GM19023 (cell line): ENCODE measurements around the gene MIDN.

ENCODE experiments used
- ATAC-seq: cut with Tn5 transposase; IDR thresholded peaks from one replicate; pipeline ENCODE4 v1.9.1; 2021; ENCODE audit warnings: mild to moderate bottlenecking, moderate library complexity; ENCODE audit not compliant: unreplicated experiment

Gene MIDN

DNA sequence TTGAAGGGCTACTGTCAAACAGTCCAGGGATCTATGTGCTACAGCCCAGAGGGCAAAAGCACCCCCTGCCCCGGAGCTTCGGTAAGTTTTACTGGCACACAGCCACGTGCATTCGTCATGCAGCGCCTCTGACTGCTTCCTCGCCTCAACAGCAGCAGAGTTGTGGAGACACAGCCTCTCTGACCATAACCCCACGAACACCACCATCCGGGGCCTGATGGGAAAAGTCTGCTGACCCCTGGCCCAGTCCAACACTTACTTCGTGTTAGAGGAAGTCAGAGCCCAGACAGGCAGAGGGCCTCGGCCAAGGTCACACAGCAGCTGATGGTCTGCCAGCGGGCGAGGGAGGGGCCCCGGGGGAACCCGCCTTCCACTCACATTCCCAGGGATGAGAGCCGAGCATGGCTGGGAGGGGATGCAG, 15.7 kb upstream of the MIDN start:
- no peak for ATAC-seq

- no peak for ATAC-seq
Measured at GRCh38 chr19:1233115-1233667, 15.2 kb upstream of the MIDN start.

GRCh38 chr19:1234051-1234954, 14.1 kb upstream of the MIDN start:
- ATAC-seq, result no peak

GRCh38 chr19:1234955-1235380, 13.4 kb upstream of the MIDN start:
- no peak for ATAC-seq

- ATAC-seq, result no peak
Measured at GRCh38 chr19:1235625-1236538, 12.5 kb upstream of the MIDN start.

DNA sequence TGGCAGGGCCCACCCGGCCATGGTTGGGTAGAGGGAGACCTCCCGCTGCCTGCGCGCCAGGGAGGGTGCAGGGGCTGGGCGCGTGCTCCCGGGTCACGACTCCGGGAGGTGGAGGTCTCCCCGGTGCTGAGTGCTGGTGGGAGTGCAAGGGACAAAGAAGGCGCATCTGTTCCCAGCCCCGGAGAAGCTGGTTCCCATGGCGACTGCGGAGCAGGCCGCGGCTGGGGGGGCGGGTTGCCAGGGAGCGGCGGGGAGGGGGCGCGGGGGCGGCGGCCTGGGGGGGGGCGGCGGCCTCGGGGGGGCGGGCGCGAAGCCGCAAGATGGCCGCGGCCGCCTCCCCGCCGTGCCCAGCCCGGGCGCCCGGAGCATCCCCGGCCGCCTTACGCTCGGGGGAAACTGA, 11.8 kb upstream of the MIDN start:
- no peak for ATAC-seq

DNA sequence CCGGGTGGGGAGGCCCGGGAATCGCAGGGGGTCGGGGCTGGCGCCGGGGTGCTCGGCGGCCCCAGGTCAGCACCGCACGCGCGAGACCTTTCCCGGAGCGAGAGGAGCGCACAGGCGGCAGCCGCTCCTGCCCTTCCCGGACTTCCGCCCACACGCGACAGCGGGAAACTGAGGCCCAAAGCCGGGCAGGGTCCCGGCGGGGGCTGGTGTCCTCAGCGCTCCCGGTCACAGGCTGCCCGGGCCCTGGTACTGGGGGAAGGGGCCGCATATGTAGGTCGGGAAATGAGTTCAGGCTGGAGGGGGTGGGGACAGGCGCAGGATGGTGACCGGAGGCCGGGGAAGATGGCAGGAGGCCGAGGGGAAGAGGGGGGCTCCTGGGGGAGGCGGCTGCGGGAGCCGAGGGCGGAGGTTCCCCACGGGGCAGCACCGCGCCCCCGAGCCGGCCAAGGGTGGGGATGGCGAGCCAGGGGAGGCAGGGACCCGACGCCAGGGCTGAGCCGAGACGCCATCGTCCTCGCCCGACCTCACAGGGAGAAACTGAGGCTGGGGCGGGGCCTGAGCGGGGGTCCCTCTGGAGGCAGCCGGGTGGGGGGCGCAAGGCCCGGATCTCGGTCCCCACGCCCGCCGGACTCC, 11.2 kb upstream of the MIDN start:
- no peak for ATAC-seq

GRCh38 chr19:1237754-1238368, 10.5 kb upstream of the MIDN start, which contains the start of gene CBARP:
Gene CBARP (minus strand): TSS chr19:1238005. CDS start chr19:1236100, 1,905 bp downstream.
- no peak for ATAC-seq

DNA sequence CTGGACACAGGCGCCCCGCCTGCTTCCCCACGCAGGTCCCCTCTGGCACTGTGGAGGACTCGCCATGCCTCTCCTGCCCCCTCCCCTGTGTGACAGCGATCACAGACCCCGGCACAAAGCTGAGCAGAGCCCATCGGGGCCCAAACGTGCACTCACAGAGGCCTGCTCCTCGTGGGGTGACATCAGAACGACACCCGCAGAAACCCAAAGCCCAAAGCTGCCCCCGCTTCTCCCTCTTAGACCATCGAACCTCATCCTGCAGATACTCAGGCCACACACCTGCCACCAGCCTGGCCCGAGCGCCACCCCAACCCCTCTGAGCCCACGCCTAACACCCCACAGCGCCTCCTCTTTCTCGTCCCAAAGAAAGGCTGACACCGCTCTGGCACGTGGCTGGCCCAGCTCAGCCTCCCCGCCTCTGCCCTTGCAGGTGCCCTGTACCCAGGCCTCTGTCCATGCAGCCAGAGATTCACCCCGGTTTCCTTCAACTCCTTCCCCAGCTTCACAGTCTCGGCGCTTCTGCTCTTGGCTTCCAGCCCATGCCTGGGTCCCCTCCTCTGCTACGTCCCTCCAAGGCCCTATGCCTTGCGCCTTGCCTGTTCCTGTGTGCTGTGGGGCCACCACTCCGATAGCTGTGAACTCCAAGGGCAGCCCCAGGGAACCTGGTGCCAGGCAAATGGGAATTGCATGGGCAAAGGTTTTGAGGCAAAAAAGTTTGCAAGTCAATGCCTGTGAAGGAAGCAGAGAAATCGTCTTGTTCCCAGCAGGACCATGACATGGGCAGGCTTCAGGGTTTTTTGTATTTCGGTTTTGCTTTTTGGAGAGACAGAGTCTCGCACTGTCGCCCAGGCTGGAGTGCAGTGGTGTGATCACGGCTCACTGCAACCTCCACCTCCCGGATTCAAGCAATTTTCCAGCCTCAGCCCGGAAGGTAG, 9.7 kb upstream of the MIDN start:
- ATAC-seq, result no peak

DNA sequence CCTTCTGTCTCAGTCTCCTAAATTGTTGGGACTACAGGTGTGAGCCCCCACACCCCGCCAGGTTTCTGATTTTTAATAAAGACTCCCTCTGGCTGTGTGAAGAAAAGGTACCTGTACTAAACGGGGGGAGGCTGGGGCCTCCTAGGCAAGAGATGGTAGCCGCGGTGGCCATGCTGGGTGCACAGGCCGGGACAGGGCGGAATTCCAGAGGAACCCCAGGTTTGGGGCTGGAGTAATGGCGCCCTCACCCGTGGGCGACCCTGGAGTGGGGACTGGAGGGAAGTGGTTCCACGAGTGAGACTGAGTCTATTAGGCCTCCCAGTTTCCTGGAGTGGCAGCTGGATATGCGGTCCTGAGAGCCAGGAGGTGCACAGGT, 9.0 kb upstream of the MIDN start:
- ATAC-seq, result no peak

GRCh38 chr19:1239796-1240737, 8.3 kb upstream of the MIDN start:
- no peak for ATAC-seq

DNA sequence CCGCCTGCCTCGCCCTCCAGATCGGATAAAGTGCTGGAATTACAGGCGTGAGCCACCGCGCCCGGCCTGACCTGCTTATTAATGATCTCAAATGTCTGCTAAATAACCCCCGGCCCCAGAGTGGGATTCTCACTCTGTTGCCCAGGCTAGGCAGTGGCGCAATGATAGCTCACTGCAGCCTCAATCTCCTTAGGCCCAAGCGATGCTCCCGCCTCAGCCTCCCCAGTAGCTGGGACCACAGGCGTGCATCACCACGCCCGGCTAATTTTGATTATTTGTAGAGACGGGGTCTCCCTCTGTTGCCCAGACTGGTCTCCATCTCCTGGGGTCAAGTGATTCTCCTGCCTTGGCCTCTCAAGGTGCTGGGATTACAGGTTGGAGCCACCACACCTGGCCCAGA, 7.5 kb upstream of the MIDN start:
- ATAC-seq, result no peak

- peak; percentile 46 for ATAC-seq
Measured at GRCh38 chr19:1241417-1242095, 6.8 kb upstream of the MIDN start, which contains the start of gene ATP5F1D. Gene ATP5F1D (plus strand): TSS chr19:1241751. CDS start chr19:1241851, 100 bp downstream.

DNA sequence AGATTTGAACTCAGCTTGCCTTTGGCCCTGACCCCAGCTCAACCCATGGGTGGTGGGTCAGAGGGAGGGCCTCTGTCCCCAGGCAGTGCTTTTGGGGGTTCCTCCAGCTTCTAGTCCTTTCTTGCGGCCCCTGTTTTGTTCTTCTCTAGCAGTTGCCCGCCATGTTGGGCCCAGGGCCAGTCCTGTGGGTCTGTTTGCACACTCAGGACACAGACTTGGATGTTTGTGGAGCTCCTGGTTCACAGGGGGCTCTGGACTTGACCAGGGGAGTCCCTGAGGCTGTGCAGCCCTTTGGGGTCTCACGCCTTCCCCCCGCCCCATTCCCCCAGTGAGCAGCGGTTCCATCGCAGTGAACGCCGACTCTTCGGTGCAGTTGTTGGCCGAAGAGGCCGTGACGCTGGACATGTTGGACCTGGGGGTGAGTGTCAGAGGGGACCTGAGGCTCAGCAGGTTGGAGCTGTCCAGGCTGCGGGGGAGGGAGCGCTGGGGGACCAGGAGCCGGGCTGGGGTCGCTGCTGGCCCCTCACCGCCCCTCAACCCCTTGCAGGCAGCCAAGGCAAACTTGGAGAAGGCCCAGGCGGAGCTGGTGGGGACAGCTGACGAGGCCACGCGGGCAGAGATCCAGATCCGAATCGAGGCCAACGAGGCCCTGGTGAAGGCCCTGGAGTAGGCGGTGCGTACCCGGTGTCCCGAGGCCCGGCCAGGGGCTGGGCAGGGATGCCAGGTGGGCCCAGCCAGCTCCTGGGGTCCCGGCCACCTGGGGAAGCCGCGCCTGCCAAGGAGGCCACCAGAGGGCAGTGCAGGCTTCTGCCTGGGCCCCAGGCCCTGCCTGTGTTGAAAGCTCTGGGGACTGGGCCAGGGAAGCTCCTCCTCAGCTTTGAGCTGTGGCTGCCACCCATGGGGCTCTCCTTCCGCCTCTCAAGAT, 4.4 kb upstream of the MIDN start:
- ATAC-seq, result no peak

GRCh38 chr19:1244693-1245451, 3.5 kb upstream of the MIDN start:
- no peak for ATAC-seq
